GM18511 (cell line): ENCODE results near the gene CKAP4.

Source experiments
- ATAC-seq: cut with Tn5 transposase; IDR thresholded peaks from one replicate; pipeline ENCODE4 v1.9.1; 2021; ENCODE audit warnings: mild to moderate bottlenecking, moderate library complexity; ENCODE audit not compliant: unreplicated experiment

CKAP4 gene

GRCh38 chr12:106205208-106206069 is 42.4 kb downstream of the CKAP4 start:
- no peak for ATAC-seq

DNA sequence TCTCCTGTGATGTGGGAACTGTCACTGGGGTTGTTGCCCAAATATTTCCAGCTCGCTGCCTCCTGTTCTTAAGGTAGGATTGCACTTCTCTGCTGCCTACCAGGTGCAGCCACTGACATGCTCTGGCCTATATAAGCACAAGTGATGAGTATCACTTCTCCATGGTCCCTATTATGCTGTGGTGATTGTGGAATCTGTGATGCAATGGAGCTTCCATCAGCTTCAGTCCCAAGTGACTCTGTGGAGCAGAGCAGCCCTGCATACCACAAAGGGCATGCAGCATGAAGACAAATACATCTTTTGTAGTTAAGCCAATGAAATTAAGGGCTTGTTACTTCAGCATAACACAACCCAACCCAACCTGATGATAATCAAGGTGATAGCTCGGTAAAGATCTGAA is 43.5 kb downstream of the CKAP4 start:
- no peak for ATAC-seq

- no peak for ATAC-seq
These were observed 49.8 kb downstream of the CKAP4 start for GRCh38 chr12:106197906-106198623.

DNA sequence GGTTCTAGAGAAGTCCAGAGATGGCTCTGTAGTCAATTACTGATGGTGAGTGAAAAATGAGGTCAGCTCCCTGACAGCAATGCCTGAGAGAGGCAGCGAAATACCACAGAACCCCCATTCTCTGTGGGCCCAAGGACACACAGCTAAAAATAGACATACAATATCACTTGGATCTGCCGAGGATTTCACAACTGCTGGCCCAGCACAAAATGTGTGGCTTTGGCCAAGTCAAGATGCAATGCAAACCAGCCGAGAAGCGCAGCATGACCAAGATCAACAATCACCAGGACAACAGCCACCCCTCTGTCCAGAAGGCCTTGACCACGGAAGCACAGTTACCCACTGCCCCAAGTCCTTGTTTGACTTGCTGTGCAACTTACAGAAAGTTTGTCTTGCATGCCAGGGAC is 52.2 kb downstream of the CKAP4 start:
- no peak for ATAC-seq

DNA sequence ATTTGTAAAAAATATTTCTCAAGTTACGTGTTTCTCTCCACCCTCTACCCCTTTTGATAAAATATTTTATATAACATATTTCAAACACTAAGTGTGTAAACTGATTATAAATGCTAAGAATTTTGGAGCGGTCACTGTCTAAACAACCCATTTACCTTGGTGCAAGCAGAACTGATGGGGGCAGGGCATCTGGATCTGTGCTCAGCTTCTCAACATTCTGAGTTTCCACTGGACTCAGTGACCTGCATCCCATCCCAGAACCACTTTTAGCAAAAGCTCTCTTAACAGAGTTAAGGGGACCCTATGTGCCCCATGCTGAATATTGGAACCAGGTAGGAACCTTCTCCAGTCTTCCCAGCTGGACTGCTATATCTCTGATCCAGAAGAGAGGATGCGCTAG is 53.5 kb downstream of the CKAP4 start:
- no peak for ATAC-seq

- no peak for ATAC-seq
These were observed 54.2 kb downstream of the CKAP4 start for GRCh38 chr12:106193394-106194215.

DNA sequence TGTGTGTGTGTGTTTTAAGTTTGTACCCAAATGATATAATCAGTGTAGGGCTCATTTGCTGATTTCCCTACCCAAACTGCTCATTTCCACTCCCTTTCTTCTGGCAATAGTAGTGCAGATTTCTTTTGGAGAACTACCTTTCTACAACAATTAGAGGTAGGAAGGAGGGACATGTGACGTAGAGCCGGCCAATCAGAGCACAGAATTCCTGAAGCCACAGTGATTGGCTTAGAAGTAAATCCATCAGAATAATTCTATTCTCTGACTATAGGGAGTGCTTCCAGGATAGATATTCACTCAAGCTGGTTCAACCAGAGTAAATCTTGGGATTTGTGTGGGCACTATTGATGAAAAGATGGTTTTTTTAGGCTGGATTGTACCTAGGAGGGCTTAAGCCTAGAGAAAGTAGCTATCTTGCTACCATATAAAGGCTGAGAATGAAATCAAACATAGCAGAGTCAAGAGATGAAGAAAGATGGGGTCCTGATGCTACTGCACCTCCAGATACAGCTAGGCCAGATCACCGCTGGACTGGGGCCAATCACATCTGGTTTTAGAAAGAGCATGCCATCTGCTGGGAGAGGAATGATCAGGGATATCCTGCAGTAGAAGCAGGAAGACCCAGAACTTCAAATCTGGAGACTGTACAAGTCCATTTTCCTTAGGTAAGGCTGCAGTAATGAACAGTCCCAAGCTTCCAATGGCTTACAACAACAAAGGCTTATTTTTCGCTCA is 55.0 kb downstream of the CKAP4 start:
- ATAC-seq, result no peak

DNA sequence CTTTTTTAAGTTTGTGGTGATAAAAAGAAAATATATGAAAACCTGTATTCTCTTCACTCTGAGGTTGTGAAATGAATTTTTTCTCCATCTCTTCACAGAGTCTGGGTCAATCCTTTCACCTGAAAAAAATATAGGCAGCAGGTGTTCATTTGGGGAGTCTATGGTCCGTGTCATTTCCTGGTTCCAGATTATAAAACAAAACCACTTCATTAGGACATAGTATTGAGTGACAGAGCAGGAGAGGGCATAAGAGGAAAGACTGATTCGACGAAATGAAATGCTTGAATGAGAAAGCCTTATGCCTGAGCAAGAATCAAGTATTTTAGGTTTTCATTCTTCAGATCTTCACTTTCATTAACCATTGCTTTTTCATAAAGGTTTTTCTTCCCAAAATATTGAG is 57.2 kb downstream of the CKAP4 start:
- ATAC-seq, result no peak

GRCh38 chr12:106189341-106189740 is 58.5 kb downstream of the CKAP4 start:
- no peak for ATAC-seq

- ATAC-seq, result no peak
These were observed 59.6 kb downstream of the CKAP4 start for GRCh38 chr12:106188256-106188655.
